ENCODE data around the gene ZFP62.

ZFP62 gene

GRCh38 chr5:180866985-180867384, 5.9 kb upstream of the ZFP62 start:
- no peak for DNase-seq

GRCh38 chr5:180865981-180866695, 5.1 kb upstream of the ZFP62 start:
- DNase-seq: no peak

- DNase-seq: no peak
These were observed 1.6 kb upstream of the ZFP62 start for GRCh38 chr5:180862645-180863044.

GRCh38 chr5:180860273-180860886, 696 bp downstream of the ZFP62 start:
- DNase-seq: peak in 3 of 5 experiments; percentile 43 to 86 (median 72)

GRCh38 chr5:180858586-180858985, 2.5 kb downstream of the ZFP62 start:
- DNase-seq: no peak

- no peak for DNase-seq
These were observed 7.3 kb downstream of the ZFP62 start for GRCh38 chr5:180853848-180854176.

GRCh38 chr5:180853121-180853847, 7.8 kb downstream of the ZFP62 start:
- DNase-seq: no peak

- no peak for DNase-seq
These were observed 8.6 kb downstream of the ZFP62 start for GRCh38 chr5:180852495-180852894.

- no peak for DNase-seq
These were observed 10.5 kb downstream of the ZFP62 start for GRCh38 chr5:180850434-180851078.

- no peak for DNase-seq
These were observed 11.2 kb downstream of the ZFP62 start for GRCh38 chr5:180849827-180850226.

- DNase-seq: no peak
These were observed 12.2 kb downstream of the ZFP62 start for GRCh38 chr5:180848878-180849277.

GRCh38 chr5:180848265-180848664, 12.8 kb downstream of the ZFP62 start:
- no peak for DNase-seq

GRCh38 chr5:180847026-180847425, 14.1 kb downstream of the ZFP62 start:
- DNase-seq: no peak

GRCh38 chr5:180844858-180845257, 16.2 kb downstream of the ZFP62 start:
- no peak for DNase-seq

- no peak for DNase-seq
These were observed 16.6 kb downstream of the ZFP62 start for GRCh38 chr5:180844432-180844831.

GRCh38 chr5:180839935-180840334, 21.1 kb downstream of the ZFP62 start:
- DNase-seq: no peak

GRCh38 chr5:180839227-180839626, 21.8 kb downstream of the ZFP62 start:
- no peak for DNase-seq

- no peak for DNase-seq
These were observed 23.6 kb downstream of the ZFP62 start for GRCh38 chr5:180837478-180837877.

GRCh38 chr5:180832638-180833068, 28.4 kb downstream of the ZFP62 start:
- peak in 2 of 5 experiments; percentile 24 to 73 for DNase-seq

- peak; percentile 50 to 83 (median 65) for DNase-seq
These were observed 29.7 kb downstream of the ZFP62 start for GRCh38 chr5:180831139-180832093.

- DNase-seq: peak; percentile 34 to 88 (median 66)
These were observed 30.6 kb downstream of the ZFP62 start for GRCh38 chr5:180830253-180831138.
